MCF 10A (cell line): ENCODE measurements around the gene LAD1. TPM values are rescaled to one million over a fixed set of nuclear protein-coding genes. Genes with fewer than 3 reads are reported as not detected.

ENCODE experiments used
- BruUV-seq: library from RNA; stranded (reverse); fragments of 400-500 nt; replicated peaks from 2 replicates; lab custom pipeline; 2021; lab: Mats Ljungman, UMichigan
- CTCF ChIA-PET: fragments of 300-600 bp; sonication (Branson Sonifier 250); formaldehyde crosslinking; extraction: SDS; loops from one replicate; lab custom pipeline; 2021; ENCODE audit warnings: antibody characterized with exemption, inconsistent platforms; lab: Yijun Ruan, JAX
- POLR2A ChIA-PET: fragments of 300-600, 350-650 bp; sonication (Branson Sonifier 250); formaldehyde crosslinking; extraction: SDS; loops from one replicate; lab custom pipeline; 2020; ENCODE audit warnings: antibody characterized with exemption, inconsistent platforms; lab: Yijun Ruan, JAX
- DNase-seq: peaks from one replicate; pipeline ENCODE4 v3.0.0-alpha.2; 2018; ENCODE audit not compliant: unreplicated experiment
- H3K27ac Mint-ChIP-seq: one replicate; pipeline ENCODE4 v1.8.0; 2022; ENCODE audit warnings: mild to moderate bottlenecking, low read depth, mixed read lengths; ENCODE audit not compliant: unreplicated experiment
- H3K27me3 Mint-ChIP-seq: one replicate; pipeline ENCODE4 v1.8.0; 2022; ENCODE audit warnings: mixed read lengths; ENCODE audit not compliant: insufficient read depth, unreplicated experiment
- H3K36me3 Mint-ChIP-seq: one replicate; pipeline ENCODE4 v1.8.0; 2022; ENCODE audit warnings: mild to moderate bottlenecking, moderate library complexity, mixed read lengths; ENCODE audit not compliant: insufficient read depth, unreplicated experiment
- H3K4me1 Mint-ChIP-seq: one replicate; pipeline ENCODE4 v1.8.0; 2022; ENCODE audit warnings: mixed read lengths; ENCODE audit not compliant: insufficient read depth, unreplicated experiment
- H3K4me3 Mint-ChIP-seq: one replicate; pipeline ENCODE4 v1.8.0; 2022; ENCODE audit warnings: mild to moderate bottlenecking, moderate library complexity, mixed read lengths; ENCODE audit not compliant: unreplicated experiment
- H3K9me3 Mint-ChIP-seq: one replicate; pipeline ENCODE4 v1.8.0; 2022; ENCODE audit warnings: mixed read lengths; ENCODE audit not compliant: unreplicated experiment
- intact Hi-C: fragments of 100-400 bp; cut with micrococcal nuclease; formaldehyde crosslinking; loops from 2 replicates; pipeline ENCODE4 v1.14.1; 2022
- total RNA-seq: library from RNA; stranded (reverse); gene quantifications from 2 replicates; pipeline ENCODE4 v1.2.3, GENCODE V29; 2022
- TF ChIP-seq, protein P1 (sequence below): fragments of 200-600 bp; IDR thresholded peaks from one replicate; pipeline ENCODE4 v1.8.0; 2022; ENCODE audit warnings: antibody characterized with exemption, mild to moderate bottlenecking; ENCODE audit not compliant: unreplicated experiment

LAD1 gene
- total RNA-seq, 1 experiment from 2014 or later, result 40.9 TPM

DNA sequence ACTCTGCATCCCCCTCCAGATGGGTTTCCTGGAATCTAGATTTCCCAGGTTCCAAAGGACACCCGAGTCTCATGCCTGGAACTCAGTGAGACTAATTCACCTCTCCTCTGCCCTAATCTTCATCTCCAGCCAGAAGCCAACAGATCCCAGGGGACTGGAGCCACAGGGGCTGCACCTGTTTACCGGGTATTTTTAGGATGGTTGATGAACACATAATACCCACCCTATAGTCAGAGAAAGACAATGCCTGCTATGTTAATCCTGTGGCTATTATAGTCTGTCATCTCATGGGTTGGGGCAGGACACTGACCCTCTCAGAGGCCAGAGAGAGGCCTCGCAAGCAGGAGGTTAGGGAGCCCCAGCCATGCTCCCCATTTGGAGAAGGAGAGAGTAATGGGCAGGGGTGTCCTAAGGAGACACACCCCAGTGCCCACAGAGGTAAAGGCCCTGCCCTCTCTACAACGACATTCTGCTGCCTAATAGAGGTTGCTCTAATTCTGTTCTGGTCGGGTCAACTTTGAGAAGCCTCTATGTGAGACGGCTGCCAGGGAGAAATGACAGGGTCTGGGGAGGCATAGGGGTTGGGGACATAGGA is 23.4 kb upstream of the LAD1 start:
- BruUV-seq, result no TSS peak
- ChIA-PET POLR2A (no interaction called here), CTCF (interaction anchor here (0.8 to 6.6 kb wide), 3 partner anchors 13 to 47 kb away, joined by 3 to 73 read pairs (median 10); no protein-coding TSS in a partner anchor)
- TF ChIP-seq, protein P1, sequence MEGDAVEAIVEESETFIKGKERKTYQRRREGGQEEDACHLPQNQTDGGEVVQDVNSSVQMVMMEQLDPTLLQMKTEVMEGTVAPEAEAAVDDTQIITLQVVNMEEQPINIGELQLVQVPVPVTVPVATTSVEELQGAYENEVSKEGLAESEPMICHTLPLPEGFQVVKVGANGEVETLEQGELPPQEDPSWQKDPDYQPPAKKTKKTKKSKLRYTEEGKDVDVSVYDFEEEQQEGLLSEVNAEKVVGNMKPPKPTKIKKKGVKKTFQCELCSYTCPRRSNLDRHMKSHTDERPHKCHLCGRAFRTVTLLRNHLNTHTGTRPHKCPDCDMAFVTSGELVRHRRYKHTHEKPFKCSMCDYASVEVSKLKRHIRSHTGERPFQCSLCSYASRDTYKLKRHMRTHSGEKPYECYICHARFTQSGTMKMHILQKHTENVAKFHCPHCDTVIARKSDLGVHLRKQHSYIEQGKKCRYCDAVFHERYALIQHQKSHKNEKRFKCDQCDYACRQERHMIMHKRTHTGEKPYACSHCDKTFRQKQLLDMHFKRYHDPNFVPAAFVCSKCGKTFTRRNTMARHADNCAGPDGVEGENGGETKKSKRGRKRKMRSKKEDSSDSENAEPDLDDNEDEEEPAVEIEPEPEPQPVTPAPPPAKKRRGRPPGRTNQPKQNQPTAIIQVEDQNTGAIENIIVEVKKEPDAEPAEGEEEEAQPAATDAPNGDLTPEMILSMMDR, result no peak
- DNase-seq, result no peak
- H3K4me3 Mint-ChIP-seq, result no peak overlapping the region
- H3K27ac Mint-ChIP-seq, result no peak overlapping the region
- no peaks in the 10 kb centered on the region for H3K36me3 Mint-ChIP-seq
- intact Hi-C loops, result no loop called here
- peaks cover 21% of the 10 kb centered on the region for H3K27me3 Mint-ChIP-seq
- H3K4me1 Mint-ChIP-seq, result no peaks in the 10 kb centered on the region
- no peaks in the 10 kb centered on the region for H3K9me3 Mint-ChIP-seq

DNA sequence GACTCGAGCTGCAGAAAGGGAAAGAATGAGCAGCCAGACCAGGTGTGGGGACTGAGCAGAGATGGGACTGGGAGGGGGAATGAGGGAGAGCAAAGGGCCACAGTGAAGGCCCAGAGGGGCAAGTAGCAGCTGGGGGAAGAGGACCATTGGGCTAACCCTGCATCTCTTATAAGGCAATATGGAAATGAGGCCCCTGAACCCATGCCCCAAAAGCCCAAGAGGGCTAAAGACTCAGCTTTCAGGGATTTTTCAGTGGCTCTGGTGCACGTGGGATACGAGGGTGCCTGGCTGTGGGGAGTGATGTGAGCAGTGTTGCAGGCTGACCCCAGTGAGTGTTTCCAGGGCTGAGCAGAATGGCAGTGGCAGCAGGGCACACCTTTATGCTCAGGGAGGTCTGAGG is 22.9 kb upstream of the LAD1 start:
- TF ChIP-seq, protein P1, result no peak
- Mint-ChIP-seq H3K36me3 (no peaks in the 10 kb centered on the region), H3K4me3 (no peak overlapping the region), H3K4me1 (no peaks in the 10 kb centered on the region), H3K9me3 (no peaks in the 10 kb centered on the region), H3K27me3 (peaks cover 26% of the 10 kb centered on the region), H3K27ac (no peak overlapping the region)
- ChIA-PET CTCF (interaction anchor here (1.4 to 6.6 kb wide), 3 partner anchors 14 to 26 kb away, joined by 4 to 73 read pairs (median 10); no protein-coding TSS in a partner anchor), POLR2A (interaction anchor here (0.6 to 0.8 kb wide), 2 partner anchors 28 to 263 kb away, joined by 3 to 4 read pairs; no protein-coding TSS in a partner anchor)
- intact Hi-C loops, result no loop called here
- no peak for DNase-seq
- no TSS peak for BruUV-seq

DNA sequence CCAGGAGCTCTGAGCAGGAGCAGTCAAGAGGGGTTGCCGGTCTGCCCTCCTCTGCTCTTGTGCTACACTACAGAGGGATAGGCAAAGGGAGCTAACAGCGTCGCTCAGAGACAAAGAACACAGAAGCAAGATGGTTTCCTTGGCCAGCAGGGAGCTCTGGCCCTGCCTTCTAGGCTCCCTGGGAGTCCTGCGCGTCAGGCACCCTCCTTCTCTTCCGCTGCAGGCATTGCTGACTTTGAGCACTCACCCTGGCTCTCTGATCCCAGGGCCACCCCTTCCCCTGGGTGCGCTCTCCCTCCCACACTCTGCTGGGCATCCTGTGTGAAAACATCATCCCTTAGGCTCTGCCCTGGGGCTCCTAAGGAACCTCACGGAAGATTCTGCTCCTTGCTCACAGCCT is 21.9 kb upstream of the LAD1 start:
- TF ChIP-seq, protein P1, result no peak
- Mint-ChIP-seq H3K27me3 (peaks cover 36% of the 10 kb centered on the region), H3K4me1 (no peaks in the 10 kb centered on the region), H3K9me3 (no peaks in the 10 kb centered on the region), H3K27ac (no peak overlapping the region), H3K36me3 (no peaks in the 10 kb centered on the region), H3K4me3 (no peak overlapping the region)
- intact Hi-C loops, result no loop called here
- no TSS peak for BruUV-seq
- ChIA-PET POLR2A (interaction anchor here (0.8 kb wide), 1 partner anchor 27 kb away, joined by 4 read pairs; no protein-coding TSS in a partner anchor), CTCF (interaction anchor here (0.6 to 6.6 kb wide), 7 partner anchors 12 to 932 kb away, joined by 3 to 73 read pairs (median 6); no protein-coding TSS in a partner anchor)
- no peak for DNase-seq

DNA sequence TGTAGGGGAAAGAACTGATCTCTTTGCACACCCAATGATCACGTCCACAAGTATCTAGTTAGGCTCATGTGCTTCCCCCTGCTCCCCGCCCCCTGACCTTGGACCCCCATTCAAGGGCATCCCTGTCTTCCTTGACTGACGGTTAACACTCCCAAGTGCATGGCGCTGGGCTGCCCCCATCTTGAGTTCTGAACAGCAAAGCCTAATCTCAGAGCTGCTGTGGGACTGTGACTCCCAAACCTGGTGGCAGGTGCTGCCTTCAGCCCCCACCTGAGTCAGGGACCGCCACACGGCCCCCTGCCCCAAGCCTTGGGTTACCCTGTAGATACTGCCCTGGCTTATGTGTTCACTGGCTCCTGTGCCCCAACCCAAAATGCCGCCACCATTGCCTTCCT is 21.5 kb upstream of the LAD1 start:
- H3K36me3 Mint-ChIP-seq, result no peaks in the 10 kb centered on the region
- H3K4me1 Mint-ChIP-seq, result no peaks in the 10 kb centered on the region
- H3K4me3 Mint-ChIP-seq, result no peak overlapping the region
- CTCF ChIA-PET, result interaction anchor here (0.7 to 6.6 kb wide), 6 partner anchors 12 to 271 kb away, joined by 3 to 73 read pairs (median 5); no protein-coding TSS in a partner anchor
- DNase-seq, result no peak
- no peak overlapping the region for H3K27ac Mint-ChIP-seq
- H3K27me3 Mint-ChIP-seq, result peaks cover 37% of the 10 kb centered on the region
- BruUV-seq, result no TSS peak
- intact Hi-C loops, result no loop called here
- POLR2A ChIA-PET, result interaction anchor here (1.2 kb wide), 1 partner anchor 9 kb away, joined by 3 read pairs; no protein-coding TSS in a partner anchor
- TF ChIP-seq, protein P1, result no peak
- H3K9me3 Mint-ChIP-seq, result no peaks in the 10 kb centered on the region
